ENCODE measurements around the gene PLAAT2. TPM values are rescaled to one million over a fixed set of nuclear protein-coding genes. Genes with fewer than 3 reads are reported as not detected.
"Not testable (repeated sequence)": the region's sequence is repeated elsewhere in the genome, so short reads cannot be mapped to it uniquely, and the experiment has no call there.

The PLAAT2 gene
- total RNA-seq, 2 experiments from 2014 or later: 0.30 TPM; not detected in 1

GRCh38 chr11:63554877-63555223 is 8.3 kb downstream of the PLAAT2 start:
- ChIA-PET CTCF (interaction anchor here (4.7 to 6.0 kb wide), 2 partner anchors 10 to 18 kb away, joined by 34 to 48 read pairs; partner anchors contain the start of genes PLAAT2 and PLAAT4), POLR2A (interaction anchor here (1.7 kb wide), 1 partner anchor 18 kb away, joined by 7 read pairs; the partner anchor contains the start of gene PLAAT4)

- ChIA-PET POLR2A (interaction anchor here (1.1 to 1.7 kb wide), 4 partner anchors 11 to 18 kb away, joined by 4 to 8 read pairs (median 6); partner anchors contain the start of gene PLAAT4), CTCF (interaction anchor here (1.1 to 6.0 kb wide), 3 partner anchors 12 to 22 kb away, joined by 3 to 48 read pairs (median 34); partner anchors contain the start of genes PLAAT2 and PLAAT4)
Measured at GRCh38 chr11:63553759-63554158, 9.4 kb downstream of the PLAAT2 start.

GRCh38 chr11:63552921-63553320 is 10.3 kb downstream of the PLAAT2 start:
- CTCF ChIA-PET: interaction anchor here (0.8 to 6.0 kb wide), 4 partner anchors 9 to 23 kb away, joined by 3 to 48 read pairs (median 20); partner anchors contain the start of genes PLAAT2 and PLAAT4
- POLR2A ChIA-PET: interaction anchor here (0.7 to 1.7 kb wide), 3 partner anchors 14 to 22 kb away, joined by 3 to 8 read pairs (median 8); no protein-coding TSS in a partner anchor

- POLR2A ChIA-PET: interaction anchor here (0.6 to 1.8 kb wide), 8 partner anchors 9 to 70 kb away, joined by 3 to 15 read pairs (median 4); partner anchors contain the start of genes PLAAT2 and PLAAT4
- CTCF ChIA-PET: interaction anchor here (0.8 to 6.0 kb wide), 4 partner anchors 8 to 22 kb away, joined by 4 to 48 read pairs (median 20); partner anchors contain the start of genes PLAAT2 and PLAAT4
Measured at GRCh38 chr11:63551889-63552266, 11.3 kb downstream of the PLAAT2 start.

GRCh38 chr11:63551091-63551888 is 11.9 kb downstream of the PLAAT2 start:
- ChIA-PET CTCF (interaction anchor here (1.7 to 6.0 kb wide), 3 partner anchors 14 to 22 kb away, joined by 4 to 48 read pairs (median 34); partner anchors contain the start of genes PLAAT2 and PLAAT4), POLR2A (interaction anchor here (0.6 to 1.8 kb wide), 8 partner anchors 8 to 69 kb away, joined by 3 to 15 read pairs (median 4); partner anchors contain the start of genes PLAAT2 and PLAAT4)

- POLR2A ChIA-PET: interaction anchor here (1.1 kb wide), 1 partner anchor 14 kb away, joined by 4 read pairs; no protein-coding TSS in a partner anchor
- CTCF ChIA-PET: interaction anchor here (6.0 kb wide), 1 partner anchor 15 kb away, joined by 48 read pairs; the partner anchor contains the start of gene PLAAT2
Measured at GRCh38 chr11:63550156-63550700, 13.0 kb downstream of the PLAAT2 start.

GRCh38 chr11:63549411-63549810 is 13.8 kb downstream of the PLAAT2 start:
- POLR2A ChIA-PET: no interaction called here
- CTCF ChIA-PET: interaction anchor here (0.6 to 6.0 kb wide), 2 partner anchors 16 to 35 kb away, joined by 3 to 48 read pairs; partner anchors contain the start of gene PLAAT2

- POLR2A ChIA-PET: no interaction called here
- CTCF ChIA-PET: interaction anchor here (2.2 kb wide), 1 partner anchor 11 kb away, joined by 8 read pairs; no protein-coding TSS in a partner anchor
Measured at GRCh38 chr11:63548178-63548577, 15.0 kb downstream of the PLAAT2 start.

- ChIA-PET POLR2A (no interaction called here), CTCF (interaction anchor here (2.2 kb wide), 1 partner anchor 10 kb away, joined by 8 read pairs; no protein-coding TSS in a partner anchor)
Measured at GRCh38 chr11:63547061-63547460, 16.1 kb downstream of the PLAAT2 start.

- POLR2A ChIA-PET: interaction anchor here (1.1 kb wide), 1 partner anchor 8 kb away, joined by 3 read pairs; no protein-coding TSS in a partner anchor
Measured at GRCh38 chr11:63543711-63544110, 19.5 kb downstream of the PLAAT2 start.

GRCh38 chr11:63542506-63542905 is 20.7 kb downstream of the PLAAT2 start:
- POLR2A ChIA-PET: interaction anchor here (1.1 kb wide), 1 partner anchor 9 kb away, joined by 3 read pairs; no protein-coding TSS in a partner anchor
- CTCF ChIA-PET: not testable (repeated sequence)

More at GRCh38 chr11:63543711-63544110, 19.5 kb downstream of the PLAAT2 start:
- CTCF ChIA-PET: interaction anchor here (0.9 kb wide), 1 partner anchor 9 kb away, joined by 5 read pairs; no protein-coding TSS in a partner anchor

GRCh38 chr11:63537293-63538101 is 25.7 kb downstream of the PLAAT2 start:
- POLR2A ChIA-PET: interaction anchor here (0.8 to 2.0 kb wide), 5 partner anchors 14 to 29 kb away, joined by 4 to 15 read pairs (median 6); partner anchors contain the start of gene PLAAT2
- CTCF ChIA-PET: interaction anchor here (0.8 to 4.3 kb wide), 5 partner anchors 10 to 92 kb away, joined by 3 to 34 read pairs (median 5); partner anchors contain the start of gene PLAAT5

GRCh38 chr11:63536669-63537292 is 26.4 kb downstream of the PLAAT2 start, which contains the start of gene PLAAT4:
Gene PLAAT4 (plus strand): TSS chr11:63536808. CDS start chr11:63536869, 61 bp downstream.
- POLR2A ChIA-PET: interaction anchor here (0.8 to 2.0 kb wide), 6 partner anchors 15 to 31 kb away, joined by 4 to 15 read pairs (median 5); partner anchors contain the start of gene PLAAT2
- CTCF ChIA-PET: interaction anchor here (0.8 to 4.3 kb wide), 5 partner anchors 10 to 93 kb away, joined by 3 to 34 read pairs (median 5); partner anchors contain the start of gene PLAAT5

GRCh38 chr11:63535734-63536133 is 27.4 kb downstream of the PLAAT2 start:
- ChIA-PET POLR2A (interaction anchor here (0.6 to 2.0 kb wide), 5 partner anchors 16 to 31 kb away, joined by 4 to 15 read pairs (median 6); no protein-coding TSS in a partner anchor), CTCF (interaction anchor here (0.8 to 4.3 kb wide), 2 partner anchors 17 to 36 kb away, joined by 3 to 34 read pairs; no protein-coding TSS in a partner anchor)

- CTCF ChIA-PET: interaction anchor here (0.6 to 4.3 kb wide), 3 partner anchors 11 to 98 kb away, joined by 3 to 34 read pairs (median 4); no protein-coding TSS in a partner anchor
- POLR2A ChIA-PET: interaction anchor here (0.6 to 1.2 kb wide), 4 partner anchors 17 to 32 kb away, joined by 4 to 7 read pairs (median 5); no protein-coding TSS in a partner anchor
Measured at GRCh38 chr11:63534895-63535461, 28.2 kb downstream of the PLAAT2 start.

GRCh38 chr11:63534076-63534475 is 29.1 kb downstream of the PLAAT2 start:
- POLR2A ChIA-PET: interaction anchor here (1.3 kb wide), 1 partner anchor 18 kb away, joined by 3 read pairs; no protein-coding TSS in a partner anchor
- CTCF ChIA-PET: no interaction called here

Measured in activated CD8-positive, alpha-beta memory T cell treated with anti-CD3 and anti-CD28 coated beads for 36 hours (primary cell).